GM18498 (cell line): Measurements from ENCODE around the gene TMEM125.

Source experiments
- ATAC-seq: cut with Tn5 transposase; IDR thresholded peaks from one replicate; pipeline ENCODE4 v1.9.1; 2021; ENCODE audit warnings: mild to moderate bottlenecking, moderate library complexity; ENCODE audit not compliant: unreplicated experiment

Gene TMEM125

DNA sequence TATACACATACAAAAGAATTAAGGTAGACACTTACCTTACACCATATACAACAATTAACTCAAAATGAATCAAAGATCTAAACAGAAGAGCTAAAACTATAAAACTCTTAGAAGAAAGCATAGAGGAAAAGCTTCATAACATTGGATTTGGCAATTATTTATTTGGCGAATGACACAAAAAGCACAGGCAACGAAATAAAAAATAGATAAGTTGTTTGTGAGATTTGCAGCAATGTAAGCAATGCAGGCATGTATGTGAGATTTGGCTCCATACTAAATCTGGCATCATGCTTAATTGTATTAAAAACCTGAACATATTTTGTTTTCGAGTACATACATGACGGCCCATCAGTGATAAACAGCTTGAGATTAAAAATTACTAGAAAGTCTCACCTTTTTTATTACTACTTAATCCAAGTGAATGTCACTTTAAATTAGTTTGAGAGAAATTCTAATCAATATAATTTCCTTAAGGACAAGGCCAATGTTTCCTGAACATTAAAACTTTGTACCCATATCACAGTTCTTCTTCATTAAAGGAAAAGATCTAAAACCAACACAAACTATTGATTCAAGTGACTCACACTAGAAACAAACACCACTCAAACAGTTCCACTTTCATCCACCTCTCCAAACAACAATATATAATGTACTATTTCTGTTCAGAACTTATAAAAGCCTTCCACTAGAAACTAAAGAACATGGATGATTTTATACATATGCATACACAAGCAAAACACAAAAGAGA is 23.1 kb upstream of the TMEM125 start:
- ATAC-seq: no peak

DNA sequence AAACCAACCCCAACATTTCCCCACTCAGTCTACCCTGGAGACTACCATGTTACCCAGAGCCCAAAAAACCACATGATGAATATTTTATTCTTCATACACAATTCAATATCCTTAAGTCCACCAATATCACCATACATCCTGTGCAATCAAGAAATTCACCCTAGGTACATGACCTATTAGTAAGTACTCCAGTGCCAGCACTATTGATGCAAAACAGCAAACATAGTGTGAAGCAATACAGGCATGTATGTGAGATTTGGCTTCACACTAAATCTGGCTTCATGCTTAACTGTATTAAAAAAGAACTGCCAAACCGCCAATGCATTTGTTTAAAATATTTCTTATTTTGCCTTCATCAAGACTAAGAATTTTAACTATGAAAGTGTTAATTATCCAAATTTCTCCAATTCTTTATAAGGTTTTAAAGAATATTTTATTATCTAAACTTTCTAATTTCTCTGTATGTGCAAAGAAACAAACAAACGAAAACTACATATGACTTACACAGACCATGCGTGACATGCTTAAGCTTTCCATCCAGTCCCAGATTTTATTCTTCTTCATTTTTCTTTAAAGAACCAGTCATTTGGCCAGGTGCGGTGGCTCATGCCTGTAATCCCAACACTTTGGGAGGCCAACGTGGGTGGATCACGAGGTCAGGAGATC is 22.4 kb upstream of the TMEM125 start:
- no peak for ATAC-seq

DNA sequence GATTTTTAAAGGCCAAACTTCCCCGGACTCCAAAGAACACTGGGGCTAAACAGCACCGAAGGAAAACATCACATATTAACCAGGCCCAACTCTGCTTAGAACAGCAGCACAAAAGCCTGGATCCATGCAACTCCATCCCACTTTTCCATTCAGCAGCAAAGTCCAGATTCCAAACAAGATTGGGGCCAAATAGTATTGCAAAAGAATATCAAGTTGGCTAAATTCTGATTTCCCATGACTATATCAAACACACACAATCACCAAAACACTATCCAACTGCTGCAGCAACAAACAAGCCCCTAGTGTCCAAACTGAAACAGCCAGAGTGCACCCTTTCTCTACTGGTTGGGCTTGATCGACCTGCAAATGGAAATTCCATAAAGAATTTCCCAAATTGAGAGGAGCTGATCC is 19.4 kb upstream of the TMEM125 start:
- no peak for ATAC-seq

DNA sequence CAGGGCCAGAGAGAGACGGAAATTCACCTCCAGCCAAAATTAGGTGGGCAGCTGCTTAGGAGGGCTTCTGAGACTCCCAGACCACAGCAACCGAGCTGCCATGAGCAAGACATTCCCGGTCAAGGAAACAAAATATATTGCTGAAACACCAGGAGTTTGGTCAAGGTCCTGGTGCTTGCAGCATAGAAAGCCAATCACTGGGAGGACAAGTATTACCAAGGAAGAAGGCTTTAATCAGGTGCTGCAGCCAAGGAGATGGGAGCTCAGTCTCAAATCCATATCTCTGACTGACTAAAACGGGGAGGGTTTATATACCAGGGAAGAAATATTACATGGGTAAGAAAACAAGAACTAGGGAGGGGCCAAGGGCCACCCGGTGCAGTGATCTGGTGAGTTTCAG is 18.8 kb upstream of the TMEM125 start:
- no peak for ATAC-seq

DNA sequence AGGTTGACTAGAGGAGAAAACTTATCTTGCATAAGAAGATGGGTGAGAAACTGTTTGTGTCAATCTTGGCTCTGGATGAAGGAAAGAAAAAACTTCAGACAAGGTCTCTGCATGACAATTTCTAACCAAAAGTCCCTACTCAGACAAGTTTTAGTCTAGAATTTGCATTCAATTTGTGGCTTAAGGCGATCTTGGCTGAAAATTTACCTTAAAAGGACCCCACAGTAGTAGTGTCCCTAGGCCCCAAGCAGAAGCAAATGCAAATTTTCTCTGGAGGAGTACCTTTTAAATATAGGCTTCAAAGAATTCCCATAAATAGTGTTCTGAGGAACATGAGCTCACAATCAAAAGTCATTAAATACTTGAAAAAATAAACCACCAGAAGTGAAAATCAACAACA is 17.6 kb upstream of the TMEM125 start:
- no peak for ATAC-seq

DNA sequence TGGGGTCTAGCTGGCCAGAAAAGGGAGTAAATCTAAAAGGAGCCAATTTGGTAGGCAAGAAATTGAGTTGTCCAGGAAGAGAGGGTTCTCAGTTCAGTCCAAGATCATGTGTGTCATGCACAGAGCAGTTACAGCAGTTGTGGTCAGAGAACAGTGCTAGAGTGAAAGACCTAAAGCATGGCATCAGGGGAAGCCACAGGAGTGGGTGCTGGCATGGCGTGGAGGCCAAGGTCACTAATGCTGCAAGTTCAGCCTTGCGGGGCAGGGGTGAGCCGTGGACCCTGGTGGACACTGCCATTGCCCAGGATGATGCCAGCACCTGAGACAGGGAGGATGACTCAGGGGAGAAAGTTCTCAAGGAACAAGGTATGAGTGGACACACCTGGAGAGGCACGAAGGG is 16.6 kb upstream of the TMEM125 start:
- no peak for ATAC-seq

DNA sequence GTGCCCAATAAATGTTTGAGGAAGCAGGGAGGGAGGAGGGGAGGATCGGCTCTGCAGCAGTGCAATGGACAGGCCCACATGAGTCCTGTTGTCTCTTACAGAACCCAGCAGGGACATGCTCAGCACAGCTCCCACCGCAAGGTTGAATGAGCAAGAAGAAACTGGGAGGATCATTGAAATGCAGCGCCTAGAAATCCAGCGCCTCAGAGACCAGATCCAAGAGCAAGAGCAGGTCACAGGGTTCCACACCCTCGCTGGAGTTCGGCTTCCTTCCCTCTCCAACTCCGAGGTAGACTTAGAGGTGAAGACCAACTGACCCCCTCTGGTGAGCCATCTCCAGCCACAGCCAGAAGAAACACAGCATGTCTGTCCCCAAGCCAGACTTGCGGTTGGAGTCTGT is 15.9 kb upstream of the TMEM125 start:
- ATAC-seq: no peak

DNA sequence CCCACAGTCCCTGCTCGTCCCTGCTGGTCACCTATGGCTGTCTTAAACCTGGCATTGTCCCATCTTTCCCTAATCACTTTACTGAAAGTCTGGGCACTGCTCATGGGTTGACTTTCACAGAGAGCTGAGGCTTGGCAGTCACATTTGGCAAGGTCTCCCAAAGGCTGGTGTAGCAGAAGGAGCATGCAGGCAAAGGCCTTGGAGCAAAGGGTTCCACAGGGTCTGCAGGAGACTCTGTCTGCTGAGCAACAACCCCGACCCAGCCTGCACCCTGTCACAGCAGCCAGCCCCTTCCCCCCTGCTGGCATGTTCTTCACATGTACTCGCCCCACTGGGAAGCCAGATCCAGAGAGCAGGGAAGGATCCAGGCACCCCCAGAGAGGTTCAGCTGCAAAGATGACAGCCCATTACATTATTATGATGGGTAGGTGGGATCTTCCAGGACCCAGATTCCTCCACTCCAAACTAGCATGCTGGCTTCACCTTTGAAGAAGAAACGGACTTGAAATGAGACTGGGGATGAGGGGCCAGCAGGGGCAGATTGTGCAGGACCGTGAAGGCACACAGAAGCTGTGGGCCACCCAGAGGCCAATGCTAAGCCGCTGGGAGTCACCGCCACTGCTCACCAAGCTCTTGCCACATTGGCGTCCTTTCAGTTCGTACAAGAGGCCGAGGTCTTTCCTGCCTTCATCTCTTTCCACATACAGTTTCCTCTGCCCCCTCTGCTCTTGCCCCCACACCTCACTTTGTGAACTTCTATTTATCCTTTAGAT is 14.2 kb upstream of the TMEM125 start:
- ATAC-seq: no peak

DNA sequence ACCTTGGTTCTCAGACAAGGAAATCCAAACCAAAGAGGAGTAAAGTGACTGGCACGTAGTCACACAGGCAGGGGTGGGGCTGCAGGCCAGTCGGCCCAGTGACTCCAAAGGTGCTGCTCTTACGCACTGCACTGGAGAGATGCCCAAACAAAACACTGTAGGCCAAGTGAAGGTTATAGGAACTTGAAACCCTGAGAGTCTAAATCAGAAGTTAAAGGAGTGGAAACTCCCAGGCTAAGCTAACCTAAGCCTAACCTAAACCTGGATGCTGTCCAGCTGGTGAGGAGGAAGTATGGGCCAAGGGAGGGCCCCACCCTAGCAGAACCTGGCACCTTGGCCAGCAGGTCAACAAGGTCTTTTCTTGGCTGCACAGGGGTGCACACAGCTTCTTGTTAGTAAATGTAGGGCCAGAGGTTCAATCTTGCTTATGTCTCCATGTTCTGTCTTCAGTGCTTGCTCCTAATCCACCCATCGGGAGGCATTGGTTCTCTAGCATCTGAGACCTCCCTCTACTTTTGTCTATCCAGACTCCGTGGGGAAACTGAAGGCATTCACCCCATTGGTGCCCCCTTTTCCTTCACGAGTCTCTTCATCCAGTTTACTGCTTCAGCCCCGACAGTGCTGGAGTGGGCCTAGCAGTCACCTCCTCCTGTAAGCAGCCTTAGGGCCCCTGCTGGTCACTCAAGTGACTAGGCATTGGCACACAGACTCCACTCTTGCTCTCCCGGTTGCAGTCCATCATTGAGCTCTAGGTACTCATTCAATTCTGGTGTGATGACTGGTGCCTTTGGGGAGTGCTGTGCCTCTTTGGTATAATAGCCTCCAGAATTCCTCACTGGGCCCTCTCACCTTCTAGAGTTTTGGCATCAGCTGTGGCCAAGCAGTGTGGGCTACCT is 12.9 kb upstream of the TMEM125 start:
- no peak for ATAC-seq

DNA sequence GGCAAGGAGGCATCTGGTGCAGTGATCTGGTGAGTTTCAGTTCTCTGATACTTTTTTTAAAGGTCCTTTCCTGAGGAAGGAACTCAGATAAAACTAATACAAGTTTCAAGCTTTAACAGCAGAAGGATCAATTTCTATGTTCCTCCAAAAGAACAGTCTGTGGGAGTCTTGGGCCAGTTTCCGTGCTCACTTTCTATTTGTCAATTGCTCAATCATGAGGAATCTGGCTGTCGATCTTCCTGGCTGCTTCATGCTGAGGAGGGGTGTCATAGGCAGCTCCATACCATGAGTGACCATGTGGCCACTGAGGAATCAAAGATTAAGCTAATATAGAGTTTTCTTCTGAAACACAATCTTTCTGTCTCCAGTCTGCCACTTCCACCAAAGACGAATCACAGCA is 11.4 kb upstream of the TMEM125 start:
- no peak for ATAC-seq

DNA sequence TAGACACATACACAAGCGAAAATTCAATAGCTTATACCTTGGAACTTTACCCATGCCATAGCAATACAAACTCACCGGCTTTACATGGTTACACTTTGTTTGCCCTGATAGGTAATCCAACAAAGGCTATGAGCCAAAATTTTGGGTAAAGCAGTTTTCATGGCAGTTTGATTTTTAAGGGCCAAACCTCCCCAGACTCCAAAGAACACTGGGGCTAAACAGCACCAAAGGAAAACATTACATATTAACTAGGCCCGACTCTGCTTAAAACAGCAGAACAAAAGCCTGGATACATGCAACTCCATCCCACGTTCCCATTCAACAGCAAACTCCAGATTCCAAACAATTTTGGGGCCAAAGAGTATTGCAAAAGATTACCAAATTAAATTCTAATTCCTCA is 4.4 kb upstream of the TMEM125 start:
- no peak for ATAC-seq

DNA sequence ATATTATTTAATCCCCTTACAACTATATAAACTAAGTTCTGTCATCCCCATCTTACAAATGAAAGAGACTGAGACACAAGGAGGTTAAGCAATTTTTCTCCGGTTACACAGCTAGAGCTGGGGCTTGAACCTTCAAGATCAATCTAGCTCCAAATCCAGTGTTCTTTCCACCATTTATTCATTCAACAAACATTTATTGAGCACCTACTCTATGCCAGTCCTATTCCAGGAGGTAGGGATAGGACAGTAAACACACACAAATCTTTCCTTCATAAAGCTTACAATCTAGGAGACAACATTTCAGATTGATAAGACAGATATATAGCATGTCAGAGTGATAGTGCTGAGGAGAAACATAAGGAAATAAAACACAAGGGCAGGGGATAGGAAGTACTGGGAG is 2.9 kb upstream of the TMEM125 start:
- no peak for ATAC-seq

DNA sequence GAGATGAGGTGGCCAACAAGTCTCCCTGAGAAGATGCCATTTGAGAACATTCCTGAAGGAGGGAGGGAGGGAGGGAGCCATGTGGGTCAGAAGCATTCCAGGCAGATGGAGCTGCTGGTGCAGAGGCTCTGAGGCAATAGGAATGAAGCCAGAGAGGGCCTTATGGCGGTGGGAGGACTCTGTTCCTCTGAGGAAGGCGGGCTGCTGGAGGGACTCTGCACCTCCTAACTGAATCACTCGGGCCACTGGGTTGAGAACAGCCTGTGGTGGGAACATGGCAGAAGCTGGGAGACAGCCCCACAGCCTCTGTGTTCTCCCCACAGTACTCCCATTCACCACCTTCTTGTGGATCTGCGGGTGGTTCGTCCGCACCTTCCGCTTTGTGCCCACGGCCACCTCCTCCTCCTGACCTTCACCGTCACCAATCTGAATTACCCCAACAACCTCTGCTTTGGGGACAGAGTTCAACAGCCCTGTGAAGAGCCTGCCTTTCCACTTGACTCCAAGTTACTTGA is 2.4 kb upstream of the TMEM125 start:
- ATAC-seq: no peak

DNA sequence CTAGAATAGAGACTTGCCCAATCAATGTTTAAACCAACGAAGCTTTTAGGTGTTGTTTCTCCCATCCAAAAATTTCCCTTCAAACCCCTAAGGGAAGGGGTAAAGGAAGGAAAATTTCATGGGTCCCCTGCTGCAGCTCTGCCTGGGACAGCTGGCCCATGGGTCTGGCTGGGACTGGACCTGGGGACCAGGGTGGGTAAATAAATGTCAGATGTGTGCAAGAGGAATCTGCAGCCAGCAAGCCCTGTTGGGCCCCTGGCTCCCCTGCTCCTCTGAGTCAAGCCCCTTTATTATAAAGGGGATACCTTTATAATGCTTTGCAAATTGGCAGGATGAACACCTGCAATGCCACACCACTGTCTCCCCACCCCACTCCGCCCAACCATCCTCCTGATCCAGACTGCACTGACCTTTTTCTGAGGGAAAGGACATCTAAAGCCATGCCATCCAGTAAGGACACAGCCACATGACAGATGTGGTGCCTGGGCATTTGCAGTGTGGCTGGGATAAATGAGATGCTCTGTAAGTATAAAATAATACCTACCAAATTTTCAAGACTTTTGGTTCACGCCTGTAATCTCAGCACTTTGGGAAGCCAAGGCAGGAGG is 1.9 kb upstream of the TMEM125 start:
- no peak for ATAC-seq

DNA sequence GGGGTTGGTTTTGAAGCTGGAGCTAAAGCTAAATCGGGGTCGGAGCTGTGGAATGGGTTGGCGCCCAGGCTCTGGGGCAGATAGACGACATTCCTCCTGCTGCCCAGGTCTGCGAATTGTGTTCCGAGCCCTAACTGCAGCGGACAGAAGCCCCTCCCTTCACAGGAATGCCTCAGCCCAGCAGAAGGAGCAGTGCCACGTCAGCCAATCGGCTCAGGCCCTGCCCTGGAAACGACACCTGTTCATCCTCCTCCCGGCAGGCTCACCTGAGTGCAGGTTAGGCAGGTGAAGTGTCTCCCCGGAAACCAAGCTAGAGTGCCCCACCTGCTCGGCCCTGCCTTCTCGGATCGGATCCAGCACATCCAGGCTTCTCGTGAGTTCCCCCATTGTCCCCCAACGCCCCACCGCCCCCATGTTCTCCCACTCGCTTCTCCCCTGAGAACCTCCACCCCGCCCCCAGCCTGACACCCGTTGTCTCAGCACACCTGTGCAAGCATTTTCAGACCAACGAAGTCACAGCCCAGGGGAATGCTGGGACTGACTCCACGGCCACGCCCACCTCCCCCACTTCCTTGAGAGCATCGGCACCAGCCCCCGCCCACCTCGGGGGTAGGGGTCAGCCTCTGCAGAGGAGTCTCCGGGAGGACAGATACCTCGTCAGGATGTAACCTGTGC is 775 bp downstream of the TMEM125 start:
- ATAC-seq: no peak

DNA sequence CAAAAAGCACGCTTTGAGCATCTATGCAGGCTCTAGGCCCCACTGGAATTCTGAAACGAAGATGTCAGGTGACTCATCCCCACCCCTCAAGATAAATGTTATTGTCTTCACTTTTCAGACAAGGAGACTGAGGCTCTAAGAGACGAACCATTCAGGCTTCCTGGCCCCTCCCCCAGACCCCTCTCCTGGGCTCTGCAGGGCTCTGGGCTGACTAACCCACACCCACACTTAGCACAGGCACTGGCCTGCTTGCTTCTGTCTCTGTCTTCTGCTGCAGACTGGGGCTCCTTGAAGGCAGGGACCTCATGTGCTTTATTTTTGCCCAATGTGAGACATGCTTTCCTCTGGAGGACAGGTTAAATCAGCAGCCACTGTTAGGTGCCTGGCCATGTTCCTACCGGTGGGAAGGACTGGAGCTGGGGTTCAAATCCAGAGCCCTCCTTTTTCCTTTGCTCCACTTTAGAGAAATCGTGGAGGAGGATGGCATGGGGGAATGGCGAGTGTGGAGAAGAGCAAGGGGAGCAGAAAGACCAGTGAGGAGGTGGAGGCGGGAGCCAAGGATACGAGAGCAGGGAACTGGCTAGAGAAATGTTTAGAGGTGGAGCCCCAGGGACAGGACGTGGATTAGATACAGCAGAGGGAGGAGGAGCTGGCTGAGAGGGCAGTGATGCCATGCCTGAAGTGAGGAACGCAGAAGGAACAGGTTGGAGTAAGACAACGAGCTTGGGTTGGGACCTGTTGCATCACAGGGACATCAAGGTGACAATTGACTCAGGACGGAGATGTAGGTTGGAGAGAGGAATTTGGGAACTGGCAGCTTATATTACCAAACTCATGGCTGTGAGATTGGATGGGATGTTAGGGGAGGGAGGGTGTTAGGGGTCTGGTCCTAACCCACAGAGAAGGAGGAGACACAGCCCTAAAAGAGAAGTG is 1.7 kb downstream of the TMEM125 start:
- ATAC-seq: no peak

DNA sequence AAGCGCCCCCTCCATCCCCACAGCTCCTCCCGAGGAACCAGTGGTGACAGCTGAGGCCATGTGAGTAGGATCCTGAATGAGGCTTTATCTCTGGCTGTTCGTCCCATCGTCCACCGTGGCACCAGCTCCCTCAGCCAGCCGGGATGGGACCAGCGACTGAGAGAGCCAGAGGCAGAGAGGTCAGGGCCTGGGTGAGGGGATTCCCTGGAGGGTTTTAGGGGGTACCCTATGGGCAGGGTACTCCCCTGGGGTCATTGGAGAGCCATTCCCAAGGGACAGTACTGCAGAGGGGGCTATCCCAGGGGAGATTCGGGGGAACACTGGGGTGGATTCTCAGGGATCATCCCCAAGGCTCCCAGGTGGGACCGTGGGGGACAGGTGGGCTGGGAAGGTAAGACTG is 2.4 kb downstream of the TMEM125 start:
- ATAC-seq: no peak
